ENCODE results near the gene PAGR1.

The PAGR1 gene

GRCh38 chr16:29805232-29806098 is 10.5 kb upstream of the PAGR1 start:
- Histone ChIP-seq H3K9me3 (ENCODE audit: severe bottlenecking) (no peaks in the 10 kb centered on the region), H3K27me3 (ENCODE audit: insufficient read depth, poor library complexity, severe bottlenecking) (no peaks in the 10 kb centered on the region), H3K27ac (ENCODE audit: poor library complexity, severe bottlenecking) (peak overlapping the region; percentile 92), H3K4me3 (ENCODE audit: severe bottlenecking) (peak overlapping the region; percentile 36), H3K4me1 (ENCODE audit: insufficient read depth, poor library complexity, severe bottlenecking) (peaks cover 7% of the 10 kb centered on the region), H3K36me3 (ENCODE audit: low read depth) (peaks cover 47% of the 10 kb centered on the region)
- DNase-seq (ENCODE audit: low spot score) (peak; percentile 96), ATAC-seq (ENCODE audit: low read depth) (peak; percentile 61)
- no peak for TF ChIP-seq CTCF (IDR thresholded peaks at IDR 0.05; ENCODE audit: poor library complexity, severe bottlenecking)

- Histone ChIP-seq H3K27me3 (ENCODE audit: insufficient read depth, poor library complexity, severe bottlenecking) (no peaks in the 10 kb centered on the region), H3K36me3 (ENCODE audit: low read depth) (peaks cover 40% of the 10 kb centered on the region), H3K9me3 (ENCODE audit: severe bottlenecking) (no peaks in the 10 kb centered on the region), H3K4me1 (ENCODE audit: insufficient read depth, poor library complexity, severe bottlenecking) (peaks cover 7% of the 10 kb centered on the region), H3K27ac (ENCODE audit: poor library complexity, severe bottlenecking) (peak within 1 kb of the TSS; percentile 92), H3K4me3 (ENCODE audit: severe bottlenecking) (peak within 1 kb of the TSS; percentile 88)
- no peak for TF ChIP-seq CTCF (IDR thresholded peaks at IDR 0.05; ENCODE audit: poor library complexity, severe bottlenecking)
- DNase-seq (ENCODE audit: low spot score) (peak; percentile 94), ATAC-seq (ENCODE audit: low read depth) (peak; percentile 7)
Measured at GRCh38 chr16:29806099-29806579, 9.8 kb upstream of the PAGR1 start, which contains the start of gene MAZ. Gene MAZ (plus strand): TSS chr16:29806529. CDS start chr16:29806702, 173 bp downstream.

- no peaks in the 10 kb centered on the region for H3K27me3 ChIP-seq (ENCODE audit: insufficient read depth, poor library complexity, severe bottlenecking)
- H3K4me1 ChIP-seq (ENCODE audit: insufficient read depth, poor library complexity, severe bottlenecking): peaks cover 7% of the 10 kb centered on the region
- no peak for ATAC-seq (ENCODE audit: low read depth)
- H3K9me3 ChIP-seq (ENCODE audit: severe bottlenecking): no peaks in the 10 kb centered on the region
- peak overlapping the region; percentile 88 for H3K4me3 ChIP-seq (ENCODE audit: severe bottlenecking)
- no peak for DNase-seq (ENCODE audit: low spot score)
- H3K27ac ChIP-seq (ENCODE audit: poor library complexity, severe bottlenecking): peak overlapping the region; percentile 92
- no peak for TF ChIP-seq CTCF (IDR thresholded peaks at IDR 0.05; ENCODE audit: poor library complexity, severe bottlenecking)
- peaks cover 38% of the 10 kb centered on the region for H3K36me3 ChIP-seq (ENCODE audit: low read depth)
Measured at GRCh38 chr16:29806641-29807425, 9.1 kb upstream of the PAGR1 start.

GRCh38 chr16:29807426-29808218 is 8.3 kb upstream of the PAGR1 start:
- Histone ChIP-seq H3K4me1 (ENCODE audit: insufficient read depth, poor library complexity, severe bottlenecking) (peaks cover 7% of the 10 kb centered on the region), H3K9me3 (ENCODE audit: severe bottlenecking) (no peaks in the 10 kb centered on the region), H3K27me3 (ENCODE audit: insufficient read depth, poor library complexity, severe bottlenecking) (no peaks in the 10 kb centered on the region), H3K27ac (ENCODE audit: poor library complexity, severe bottlenecking) (peak overlapping the region; percentile 92), H3K4me3 (ENCODE audit: severe bottlenecking) (peak overlapping the region; percentile 88), H3K36me3 (ENCODE audit: low read depth) (peaks cover 35% of the 10 kb centered on the region)
- TF ChIP-seq CTCF (IDR thresholded peaks at IDR 0.05; ENCODE audit: poor library complexity, severe bottlenecking): peak; percentile 51
- peak; percentile 93 for DNase-seq (ENCODE audit: low spot score)
- ATAC-seq (ENCODE audit: low read depth): peak; percentile 30
